ENCODE results near the gene ASNS.
A peak's percentile ranks its signal among the peaks of the same experiment; 100 is the strongest.
"Not testable (repeated sequence)": the region's sequence is repeated elsewhere in the genome, so short reads cannot be mapped to it uniquely, and the experiment has no call there.

Gene ASNS

GRCh38 chr7:97872025-97872669, at the start of gene ASNS:
Gene ASNS (minus strand): TSS chr7:97872408. CDS start chr7:97869156, 3,252 bp downstream.
- ATAC-seq, result peak; percentile 92 to 94

GRCh38 chr7:97921254-97921653, 49.0 kb upstream of the ASNS start:
- ATAC-seq, result not testable (repeated sequence)

- not testable (repeated sequence) for ATAC-seq
Measured at GRCh38 chr7:97915267-97915666, 43.1 kb upstream of the ASNS start.

GRCh38 chr7:97912294-97912693, 40.1 kb upstream of the ASNS start:
- ATAC-seq, result not testable (repeated sequence)

GRCh38 chr7:97896893-97897292, 24.7 kb upstream of the ASNS start:
- ATAC-seq, result not testable (repeated sequence)

- ATAC-seq, result not testable (repeated sequence)
Measured at GRCh38 chr7:97891721-97892120, 19.5 kb upstream of the ASNS start.

GRCh38 chr7:97879527-97879926, 7.3 kb upstream of the ASNS start:
- ATAC-seq, result not testable (repeated sequence)

- ATAC-seq, result not testable (repeated sequence)
Measured at GRCh38 chr7:97874894-97875293, 2.7 kb upstream of the ASNS start.

- no peak for ATAC-seq
Measured at GRCh38 chr7:97873606-97874005, 1.4 kb upstream of the ASNS start.

GRCh38 chr7:97871659-97872024, 566 bp downstream of the ASNS start:
- peak; percentile 22 to 33 for ATAC-seq

GRCh38 chr7:97868788-97869187, 3.4 kb downstream of the ASNS start:
- ATAC-seq, result no peak

GRCh38 chr7:97868314-97868713, 3.9 kb downstream of the ASNS start:
- ATAC-seq, result no peak

- no peak for ATAC-seq
Measured at GRCh38 chr7:97865104-97865503, 7.1 kb downstream of the ASNS start.

GRCh38 chr7:97859606-97860204, 12.5 kb downstream of the ASNS start:
- ATAC-seq, result no peak

GRCh38 chr7:97858221-97858620, 14.0 kb downstream of the ASNS start:
- ATAC-seq, result no peak

GRCh38 chr7:97857544-97857943, 14.7 kb downstream of the ASNS start:
- ATAC-seq, result no peak

- ATAC-seq, result no peak
Measured at GRCh38 chr7:97851683-97852082, 20.5 kb downstream of the ASNS start.

- ATAC-seq, result not testable (repeated sequence)
Measured at GRCh38 chr7:97850262-97851031, 21.8 kb downstream of the ASNS start.

GRCh38 chr7:97847791-97848190, 24.4 kb downstream of the ASNS start:
- ATAC-seq, result peak in 1 of 2 donors; percentile 13

- no peak for ATAC-seq
Measured at GRCh38 chr7:97846945-97847344, 25.3 kb downstream of the ASNS start.

- no peak for ATAC-seq
Measured at GRCh38 chr7:97845622-97846203, 26.5 kb downstream of the ASNS start.

- no peak for ATAC-seq
Measured at GRCh38 chr7:97844036-97844435, 28.2 kb downstream of the ASNS start.

GRCh38 chr7:97842772-97843345, 29.3 kb downstream of the ASNS start:
- no peak for ATAC-seq
